ENCODE data around the gene ZNF692.

- TF ChIP-seq CTCF (IDR thresholded peaks at IDR 0.05; ENCODE audit: insufficient read depth, low read length, poor library complexity, severe bottlenecking) = no peak
- TF ChIP-seq EZH2phosphoT487 (conservative IDR thresholded peaks at IDR 0.05; ENCODE audit: low read length) = no peak
Measured at GRCh38 chr1:248886237-248886895, 27.5 kb upstream of the ZNF692 start.

Measured in SU-DHL-6 (cell line).